ENCODE results near the gene TLE4. TPM values are rescaled to one million over a fixed set of nuclear protein-coding genes. Genes with fewer than 3 reads are reported as not detected.
"Not testable (repeated sequence)": the region's sequence is repeated elsewhere in the genome, so short reads cannot be mapped to it uniquely, and the experiment has no call there.

The TLE4 gene
- total RNA-seq, 1 donor from 2014 or later = 77.7 TPM

GRCh38 chr9:79632705-79633104, 60.9 kb downstream of the TLE4 start:
- Mint-ChIP-seq H3K27ac (no peak overlapping the region), H3K27me3 (no peaks in the 10 kb centered on the region), H3K4me1 (ENCODE audit: unreplicated experiment) (peaks cover 28% of the 10 kb centered on the region), H3K4me3 (no peak overlapping the region), H3K9me3 (peaks cover 3% of the 10 kb centered on the region), H3K36me3 (peaks cover 25% of the 10 kb centered on the region)
- TF ChIP-seq CTCF (conservative IDR thresholded peaks at IDR 0.05) = no peak
- no peak for DNase-seq (ENCODE audit: extremely low spot score, unreplicated experiment)

DNA sequence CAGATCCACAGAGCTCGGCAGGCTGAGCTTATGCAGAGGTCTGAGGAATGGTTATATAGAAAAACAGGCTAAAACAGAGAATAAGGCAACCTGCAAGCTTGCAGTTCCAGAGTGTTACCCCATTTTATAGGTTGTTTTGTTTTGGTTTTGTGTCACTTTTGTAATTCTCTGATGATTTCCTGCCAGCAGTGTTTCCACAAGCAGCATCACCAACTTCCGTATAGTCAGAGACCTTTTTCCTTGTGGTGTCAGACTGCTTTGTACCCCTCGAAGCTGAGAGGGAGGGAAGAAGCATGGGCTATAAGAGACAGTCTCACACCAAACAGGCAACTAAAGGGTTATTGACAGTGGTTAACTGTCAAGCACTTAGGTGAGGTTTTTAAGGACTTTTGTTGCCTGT, 61.8 kb downstream of the TLE4 start:
- H3K9me3 Mint-ChIP-seq = peaks cover 5% of the 10 kb centered on the region
- no peak overlapping the region for H3K4me3 Mint-ChIP-seq
- no peaks in the 10 kb centered on the region for H3K27me3 Mint-ChIP-seq
- H3K27ac Mint-ChIP-seq = no peak overlapping the region
- no peak for TF ChIP-seq CTCF (conservative IDR thresholded peaks at IDR 0.05)
- peaks cover 26% of the 10 kb centered on the region for H3K36me3 Mint-ChIP-seq
- DNase-seq (ENCODE audit: extremely low spot score, unreplicated experiment) = no peak
- peaks cover 28% of the 10 kb centered on the region for H3K4me1 Mint-ChIP-seq (ENCODE audit: unreplicated experiment)

- TF ChIP-seq CTCF (conservative IDR thresholded peaks at IDR 0.05) = no peak
- Mint-ChIP-seq H3K27ac (no peak overlapping the region), H3K36me3 (peaks cover 36% of the 10 kb centered on the region), H3K4me1 (ENCODE audit: unreplicated experiment) (peaks cover 26% of the 10 kb centered on the region), H3K4me3 (no peak overlapping the region), H3K27me3 (no peaks in the 10 kb centered on the region), H3K9me3 (peaks cover 9% of the 10 kb centered on the region)
- no peak for DNase-seq (ENCODE audit: extremely low spot score, unreplicated experiment)
Observed at GRCh38 chr9:79637177-79637925, 65.6 kb downstream of the TLE4 start.

GRCh38 chr9:79638806-79639205, 67.0 kb downstream of the TLE4 start:
- no peak for DNase-seq (ENCODE audit: extremely low spot score, unreplicated experiment)
- H3K4me1 Mint-ChIP-seq (ENCODE audit: unreplicated experiment) = peaks cover 18% of the 10 kb centered on the region
- peaks cover 16% of the 10 kb centered on the region for H3K9me3 Mint-ChIP-seq
- H3K4me3 Mint-ChIP-seq = no peak overlapping the region
- H3K36me3 Mint-ChIP-seq = peaks cover 46% of the 10 kb centered on the region
- no peak overlapping the region for H3K27ac Mint-ChIP-seq
- H3K27me3 Mint-ChIP-seq = no peaks in the 10 kb centered on the region
- no peak for TF ChIP-seq CTCF (conservative IDR thresholded peaks at IDR 0.05)

GRCh38 chr9:79639354-79639753, 67.6 kb downstream of the TLE4 start:
- Mint-ChIP-seq H3K27me3 (no peaks in the 10 kb centered on the region), H3K27ac (no peak overlapping the region), H3K4me1 (ENCODE audit: unreplicated experiment) (peaks cover 18% of the 10 kb centered on the region), H3K9me3 (peaks cover 16% of the 10 kb centered on the region), H3K36me3 (peaks cover 51% of the 10 kb centered on the region), H3K4me3 (no peak overlapping the region)
- no peak for TF ChIP-seq CTCF (conservative IDR thresholded peaks at IDR 0.05)
- DNase-seq (ENCODE audit: extremely low spot score, unreplicated experiment) = no peak

DNA sequence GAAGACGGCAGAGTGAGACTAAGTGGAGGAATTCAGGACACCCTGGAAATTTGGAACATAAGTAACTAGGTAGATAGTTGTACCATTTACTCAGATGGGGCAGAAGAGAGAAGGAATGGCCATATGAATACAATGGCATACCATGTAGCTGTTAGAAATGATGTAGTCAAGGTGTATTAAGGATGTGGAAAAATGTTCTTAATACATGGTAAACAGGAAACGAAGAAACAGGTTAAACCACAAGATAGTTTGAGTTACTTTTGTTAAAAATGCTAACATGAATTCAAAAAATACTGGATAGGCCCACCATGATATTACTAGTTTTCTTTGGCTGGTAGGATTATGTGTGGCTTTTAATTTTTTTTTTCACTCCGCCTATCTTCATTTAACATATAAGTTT, 68.3 kb downstream of the TLE4 start:
- H3K4me1 Mint-ChIP-seq (ENCODE audit: unreplicated experiment) = peaks cover 18% of the 10 kb centered on the region
- not testable (repeated sequence) for DNase-seq (ENCODE audit: extremely low spot score, unreplicated experiment); H3K27ac Mint-ChIP-seq; H3K4me3 Mint-ChIP-seq; H3K27me3 Mint-ChIP-seq
- peaks cover 16% of the 10 kb centered on the region for H3K9me3 Mint-ChIP-seq
- peaks cover 54% of the 10 kb centered on the region for H3K36me3 Mint-ChIP-seq
